Mucosa of descending colon (tissue), 3 donors: ENCODE results near the gene PROX1. TPM values are rescaled to one million over a fixed set of nuclear protein-coding genes. Genes with fewer than 3 reads are reported as not detected.
A peak's percentile ranks its signal among the peaks of the same experiment; 100 is the strongest.

Experiments
- ATAC-seq: fragments of 200-7000 bp; cut with Tn5 transposase; one replicate; pipeline ENCODE4 v1.9.1; 2020; ENCODE audit warnings: mild to moderate bottlenecking, moderate library complexity
- DNase-seq, 3 donors: peaks; one replicate each; pipeline ENCODE4 v3.0.0-alpha.2; 2020
- H3K36me3 ChIP-seq: fragments of 200-600 bp; one replicate; pipeline ENCODE4 v1.8.0; 2021; ENCODE audit warnings: low read depth, mild to moderate bottlenecking
- H3K4me1 ChIP-seq: fragments of 200-600 bp; one replicate; pipeline ENCODE4 v1.8.0; 2021; ENCODE audit warnings: low read depth, mild to moderate bottlenecking
- H3K4me3 ChIP-seq: fragments of 200-600 bp; one replicate; pipeline ENCODE4 v1.8.0; 2021; ENCODE audit warnings: mild to moderate bottlenecking
- H3K9me3 ChIP-seq: fragments of 200-600 bp; one replicate; pipeline ENCODE4 v1.8.0; 2021; ENCODE audit warnings: mild to moderate bottlenecking
- CTCF ChIP-seq: fragments of 200-600 bp; IDR thresholded peaks from one replicate; pipeline ENCODE4 v1.8.0; 2022; ENCODE audit warnings: antibody characterized with exemption, mild to moderate bottlenecking
- intact Hi-C, 2 donors: fragments of 100-400 bp; cut with DNase I in 1 of 2; cut with micrococcal nuclease in 1 of 2; formaldehyde crosslinking; loops; one replicate each; pipeline versions ENCODE4 v1.11.0 to v1.11.1; 2022; cut with DNase I, micrococcal nuclease
- total RNA-seq, 3 donors: library from RNA; stranded (reverse); fragmentation: NEBNext Ultra II Directional in 2 of 3; extraction: Animal tissue kit (Norgen Biotek cat#: 25700) in 2 of 3; gene quantifications; one replicate each; pipeline versions ENCODE4 v1.2.1 to v1.2.4, GENCODE V29; 2021 to 2023
- donor health status: DM: no; HTN: no; CAD: no; lungs with moderate emphysema.
- donor health status: DM: no; HTN: no; CAD: no.
- donor health status: DM: no; HTN: yes; CAD: no.

Gene PROX1
- total RNA-seq, 3 donors from 2014 or later = 17.6 to 31.5 (median 19.2) TPM

- TF ChIP-seq CTCF = no peak
- DNase-seq = peak in 1 of 3 donors; percentile 5
These were observed 40.5 kb upstream of the PROX1 start for GRCh38 chr1:213947200-213947801.

GRCh38 chr1:213951876-213952275 is 35.9 kb upstream of the PROX1 start:
- Histone ChIP-seq H3K36me3 (no peaks in the 10 kb centered on the region), H3K4me3 (no peak overlapping the region), H3K9me3 (no peaks in the 10 kb centered on the region), H3K4me1 (no peaks in the 10 kb centered on the region)
- intact Hi-C loops = no loop called here
- DNase-seq = no peak
- TF ChIP-seq CTCF = no peak
- no peak for ATAC-seq

More at GRCh38 chr1:213947200-213947801, 40.5 kb upstream of the PROX1 start:
- ATAC-seq = peak; percentile 94
- no peak overlapping the region for H3K4me3 ChIP-seq
- intact Hi-C loops = no loop called here
- H3K9me3 ChIP-seq = no peaks in the 10 kb centered on the region
- H3K36me3 ChIP-seq = no peaks in the 10 kb centered on the region
- H3K4me1 ChIP-seq = no peaks in the 10 kb centered on the region

DNA sequence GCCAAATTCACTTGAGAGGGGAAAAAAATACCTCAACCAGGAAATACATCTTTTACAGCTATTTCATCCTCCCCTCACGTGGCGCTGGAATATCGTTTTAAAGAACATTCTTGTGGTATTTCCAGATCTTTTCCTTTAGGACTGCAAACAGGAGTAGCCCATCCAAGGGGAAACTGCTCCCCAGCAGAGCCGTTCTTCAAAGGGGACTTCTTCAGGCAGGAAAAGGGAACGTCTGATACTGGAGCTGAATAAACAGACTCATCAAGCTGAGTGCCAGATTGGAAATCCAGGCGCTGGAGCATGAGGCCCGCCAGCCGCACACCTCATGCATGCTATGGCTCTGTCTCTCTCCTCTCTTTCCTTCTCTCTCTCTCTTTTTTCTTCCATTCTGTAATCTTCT is 34.0 kb upstream of the PROX1 start:
- Histone ChIP-seq H3K36me3 (no peaks in the 10 kb centered on the region), H3K4me3 (no peak overlapping the region), H3K9me3 (no peaks in the 10 kb centered on the region), H3K4me1 (no peaks in the 10 kb centered on the region)
- no peak for DNase-seq
- no peak for ATAC-seq
- intact Hi-C loops = no loop called here
- TF ChIP-seq CTCF = no peak

GRCh38 chr1:213956295-213956770 is 31.4 kb upstream of the PROX1 start:
- Histone ChIP-seq H3K4me1 (no peaks in the 10 kb centered on the region), H3K4me3 (no peak overlapping the region), H3K36me3 (no peaks in the 10 kb centered on the region), H3K9me3 (no peaks in the 10 kb centered on the region)
- DNase-seq (no peak), ATAC-seq (no peak)
- no peak for TF ChIP-seq CTCF
- intact Hi-C loops = no loop called here

DNA sequence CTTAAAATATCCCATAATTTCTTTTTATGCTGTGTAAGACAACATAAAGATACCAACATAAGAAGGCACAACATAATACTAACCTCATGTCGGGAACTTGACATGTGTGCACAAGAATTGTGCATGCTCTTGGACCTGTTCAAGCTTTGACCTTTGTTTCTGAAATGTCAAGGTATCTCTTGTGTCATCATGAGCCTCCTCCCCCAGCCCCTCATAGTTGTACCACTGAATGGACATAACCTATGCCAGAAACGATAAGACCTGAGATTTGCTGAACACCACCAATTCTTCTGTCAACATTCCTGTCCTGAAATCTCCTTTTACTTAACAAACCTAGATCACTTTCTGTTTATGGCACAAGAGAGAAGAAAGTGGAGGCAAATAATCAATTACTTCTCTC is 29.4 kb upstream of the PROX1 start:
- TF ChIP-seq CTCF = no peak
- Histone ChIP-seq H3K4me3 (no peak overlapping the region), H3K4me1 (no peaks in the 10 kb centered on the region), H3K36me3 (no peaks in the 10 kb centered on the region), H3K9me3 (no peaks in the 10 kb centered on the region)
- DNase-seq (no peak), ATAC-seq (no peak)
- intact Hi-C loops = no loop called here

- Histone ChIP-seq H3K9me3 (no peaks in the 10 kb centered on the region), H3K4me3 (no peak overlapping the region), H3K36me3 (no peaks in the 10 kb centered on the region), H3K4me1 (no peaks in the 10 kb centered on the region)
- ATAC-seq (no peak), DNase-seq (no peak)
- intact Hi-C loops = no loop called here
- TF ChIP-seq CTCF = no peak
These were observed 26.8 kb upstream of the PROX1 start for GRCh38 chr1:213960963-213961362.
